GM23338 (cell line): ENCODE results near the gene NPIPB12.
"Not testable (repeated sequence)": the region's sequence is repeated elsewhere in the genome, so short reads cannot be mapped to it uniquely, and the experiment has no call there.

Experiments
- CREB1 ChIP-seq: fragments of 250-450 bp; sonication (Bioruptor Pico); IDR thresholded peaks from 2 replicates; pipeline ENCODE4 v1.5.0; 2020; ENCODE audit warnings: low read depth, mild to moderate bottlenecking, moderate library complexity
- EZH2 ChIP-seq: fragments of 200-600 bp; sonication (generic); IDR thresholded peaks from one replicate; pipeline ENCODE4 v1.8.0; 2017; ENCODE audit warnings: antibody characterized with exemption, mild to moderate bottlenecking, low read depth; ENCODE audit not compliant: unreplicated experiment
- EZH2phosphoT487 ChIP-seq: fragments of 200-600 bp; sonication (generic); IDR thresholded peaks from one replicate; pipeline ENCODE4 v1.8.1; 2018; ENCODE audit warnings: antibody characterized with exemption; ENCODE audit not compliant: unreplicated experiment
- JUNB ChIP-seq: IDR thresholded peaks from one replicate; pipeline ENCODE4 v1.6.1; 2016; ENCODE audit warnings: antibody characterized with exemption; ENCODE audit not compliant: unreplicated experiment
- POLR2AphosphoS5 ChIP-seq: IDR thresholded peaks from 2 replicates; pipeline ENCODE4 v1.6.1; 2016; ENCODE audit warnings: antibody characterized with exemption, low read depth
- ZNF114 ChIP-seq: fragments of 250-450 bp; sonication (Bioruptor Pico); IDR thresholded peaks from 2 replicates; pipeline ENCODE4 v1.5.0; 2020; ENCODE audit warnings: mild to moderate bottlenecking, moderate library complexity
- TF ChIP-seq, protein P1 (sequence below), 2 experiments: fragments of 200-600 bp in 1 of 2; sonication (generic) in 1 of 2; conservative IDR thresholded peaks; 2 replicates each; pipeline versions ENCODE4 v1.5.1 to v1.6.1; 2016 to 2017; ENCODE audit warnings: antibody characterized with exemption in 2 of 2, low read depth in 2 of 2, mild to moderate bottlenecking in 2 of 2, moderate library complexity in 1 of 2
- TF ChIP-seq, protein P2 (sequence below): IDR thresholded peaks from one replicate; pipeline ENCODE4 v1.6.1; 2018; ENCODE audit warnings: antibody characterized with exemption; ENCODE audit not compliant: unreplicated experiment

DNA sequence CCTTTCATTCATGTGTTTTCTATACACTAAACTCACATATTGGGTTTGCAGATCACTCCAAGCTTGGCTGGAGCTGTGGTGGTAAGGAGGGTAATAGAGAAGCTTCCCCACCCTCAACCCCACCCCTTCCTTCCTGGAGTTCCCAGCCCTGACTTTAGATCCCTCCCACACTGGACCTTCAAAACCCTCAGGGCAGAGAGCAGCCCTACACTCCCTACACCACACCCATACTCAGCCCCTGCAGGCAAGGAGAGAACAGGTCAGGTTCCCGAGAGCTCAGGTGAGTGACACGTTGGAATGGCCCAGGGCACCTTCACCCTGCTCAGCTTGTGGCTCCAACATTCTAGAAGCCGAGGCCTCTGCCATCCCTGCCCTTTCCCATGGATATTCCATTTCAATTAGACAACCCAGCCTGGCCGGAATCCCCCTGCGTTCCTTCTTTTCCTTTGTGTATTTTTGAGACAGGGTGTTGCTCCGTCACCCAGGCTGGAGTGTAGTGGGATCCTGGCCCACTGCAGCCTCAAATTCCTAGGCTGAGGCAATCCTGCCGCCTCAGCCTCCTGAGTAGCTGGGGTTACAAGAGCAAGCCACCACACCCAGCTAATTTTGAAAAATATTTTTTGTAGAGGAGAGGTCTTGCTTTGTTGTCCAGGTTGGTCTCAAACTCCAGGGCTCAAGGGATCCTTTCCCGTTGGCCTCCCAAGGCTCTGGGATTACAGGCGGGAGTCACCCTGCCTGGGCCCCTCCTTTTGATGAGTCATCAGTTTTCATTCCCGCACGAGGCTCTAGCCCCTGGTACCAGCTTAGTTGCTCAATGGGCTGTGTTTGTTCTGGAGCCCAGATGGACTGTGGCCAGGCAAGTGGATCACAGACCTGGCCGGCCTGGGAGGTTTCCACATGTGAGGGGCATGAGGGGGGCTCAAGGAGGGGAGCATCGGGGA is 46.2 kb downstream of the NPIPB12 start, which contains the start of gene SULT1A4:
- TF ChIP-seq, protein P1, sequence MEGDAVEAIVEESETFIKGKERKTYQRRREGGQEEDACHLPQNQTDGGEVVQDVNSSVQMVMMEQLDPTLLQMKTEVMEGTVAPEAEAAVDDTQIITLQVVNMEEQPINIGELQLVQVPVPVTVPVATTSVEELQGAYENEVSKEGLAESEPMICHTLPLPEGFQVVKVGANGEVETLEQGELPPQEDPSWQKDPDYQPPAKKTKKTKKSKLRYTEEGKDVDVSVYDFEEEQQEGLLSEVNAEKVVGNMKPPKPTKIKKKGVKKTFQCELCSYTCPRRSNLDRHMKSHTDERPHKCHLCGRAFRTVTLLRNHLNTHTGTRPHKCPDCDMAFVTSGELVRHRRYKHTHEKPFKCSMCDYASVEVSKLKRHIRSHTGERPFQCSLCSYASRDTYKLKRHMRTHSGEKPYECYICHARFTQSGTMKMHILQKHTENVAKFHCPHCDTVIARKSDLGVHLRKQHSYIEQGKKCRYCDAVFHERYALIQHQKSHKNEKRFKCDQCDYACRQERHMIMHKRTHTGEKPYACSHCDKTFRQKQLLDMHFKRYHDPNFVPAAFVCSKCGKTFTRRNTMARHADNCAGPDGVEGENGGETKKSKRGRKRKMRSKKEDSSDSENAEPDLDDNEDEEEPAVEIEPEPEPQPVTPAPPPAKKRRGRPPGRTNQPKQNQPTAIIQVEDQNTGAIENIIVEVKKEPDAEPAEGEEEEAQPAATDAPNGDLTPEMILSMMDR (conservative IDR thresholded peaks at IDR 0.05; ENCODE audit: low read depth in 2 of 2), result not testable (repeated sequence)
- TF ChIP-seq POLR2AphosphoS5, EZH2, JUNB, CREB1, EZH2phosphoT487, ZNF114: not testable (repeated sequence)
- TF ChIP-seq, protein P2, sequence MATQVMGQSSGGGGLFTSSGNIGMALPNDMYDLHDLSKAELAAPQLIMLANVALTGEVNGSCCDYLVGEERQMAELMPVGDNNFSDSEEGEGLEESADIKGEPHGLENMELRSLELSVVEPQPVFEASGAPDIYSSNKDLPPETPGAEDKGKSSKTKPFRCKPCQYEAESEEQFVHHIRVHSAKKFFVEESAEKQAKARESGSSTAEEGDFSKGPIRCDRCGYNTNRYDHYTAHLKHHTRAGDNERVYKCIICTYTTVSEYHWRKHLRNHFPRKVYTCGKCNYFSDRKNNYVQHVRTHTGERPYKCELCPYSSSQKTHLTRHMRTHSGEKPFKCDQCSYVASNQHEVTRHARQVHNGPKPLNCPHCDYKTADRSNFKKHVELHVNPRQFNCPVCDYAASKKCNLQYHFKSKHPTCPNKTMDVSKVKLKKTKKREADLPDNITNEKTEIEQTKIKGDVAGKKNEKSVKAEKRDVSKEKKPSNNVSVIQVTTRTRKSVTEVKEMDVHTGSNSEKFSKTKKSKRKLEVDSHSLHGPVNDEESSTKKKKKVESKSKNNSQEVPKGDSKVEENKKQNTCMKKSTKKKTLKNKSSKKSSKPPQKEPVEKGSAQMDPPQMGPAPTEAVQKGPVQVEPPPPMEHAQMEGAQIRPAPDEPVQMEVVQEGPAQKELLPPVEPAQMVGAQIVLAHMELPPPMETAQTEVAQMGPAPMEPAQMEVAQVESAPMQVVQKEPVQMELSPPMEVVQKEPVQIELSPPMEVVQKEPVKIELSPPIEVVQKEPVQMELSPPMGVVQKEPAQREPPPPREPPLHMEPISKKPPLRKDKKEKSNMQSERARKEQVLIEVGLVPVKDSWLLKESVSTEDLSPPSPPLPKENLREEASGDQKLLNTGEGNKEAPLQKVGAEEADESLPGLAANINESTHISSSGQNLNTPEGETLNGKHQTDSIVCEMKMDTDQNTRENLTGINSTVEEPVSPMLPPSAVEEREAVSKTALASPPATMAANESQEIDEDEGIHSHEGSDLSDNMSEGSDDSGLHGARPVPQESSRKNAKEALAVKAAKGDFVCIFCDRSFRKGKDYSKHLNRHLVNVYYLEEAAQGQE, result not testable (repeated sequence)
